ENCODE data around the gene MATR3.

DNA sequence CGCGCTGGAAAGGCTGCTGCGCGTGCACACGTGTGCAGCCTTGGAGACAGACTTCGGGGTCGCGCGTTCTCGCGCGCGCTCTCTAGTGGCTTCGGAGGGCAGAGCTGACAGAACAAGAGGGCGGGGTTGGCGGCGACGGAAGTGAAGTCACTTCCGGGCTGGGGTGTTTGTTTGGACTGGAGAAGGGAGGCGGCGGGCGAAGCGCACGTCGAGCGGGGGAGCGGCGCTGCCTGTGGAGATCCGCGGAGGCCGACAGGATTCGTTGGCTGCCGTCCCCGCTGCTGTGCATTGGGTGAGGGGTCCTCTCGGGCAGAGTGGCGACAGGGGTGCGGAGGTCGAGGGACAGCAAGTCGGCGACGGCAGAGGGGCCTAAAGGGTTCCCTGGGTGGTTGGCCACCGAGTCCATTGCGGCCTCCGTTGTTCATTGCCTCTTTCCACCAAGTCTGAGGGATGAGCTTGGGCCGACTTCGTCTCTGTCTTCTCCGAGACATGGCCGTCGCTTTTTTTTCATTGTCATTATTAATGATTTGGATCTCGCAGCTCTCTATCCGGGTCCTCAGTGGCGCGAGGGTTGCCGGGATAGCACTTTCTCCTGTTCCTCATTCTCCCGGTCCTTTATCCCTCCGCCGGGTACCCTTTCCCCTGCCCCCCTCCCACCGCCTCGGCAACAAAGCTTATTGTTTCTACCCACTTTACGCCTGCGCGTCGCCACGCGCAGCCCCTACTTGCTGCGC is 48.3 kb downstream of the MATR3 start, which contains the start of gene PAIP2:
- TF ChIP-seq EZH2 (IDR thresholded peaks at IDR 0.05; ENCODE audit: low read length): no peak
- peak; percentile 67 to 83 (median 74) for TF ChIP-seq CTCF (optimal IDR thresholded peaks at IDR 0.05 in 1 of 3, IDR thresholded peaks at IDR 0.05 in 1 of 3, conservative IDR thresholded peaks at IDR 0.05 in 1 of 3; ENCODE audit: extremely low read depth in 1 of 3, insufficient read depth in 2 of 3, low read length in 3 of 3)
